ENCODE data around the gene CLPX.
"Not testable (repeated sequence)": the region's sequence is repeated elsewhere in the genome, so short reads cannot be mapped to it uniquely, and the experiment has no call there.

DNA sequence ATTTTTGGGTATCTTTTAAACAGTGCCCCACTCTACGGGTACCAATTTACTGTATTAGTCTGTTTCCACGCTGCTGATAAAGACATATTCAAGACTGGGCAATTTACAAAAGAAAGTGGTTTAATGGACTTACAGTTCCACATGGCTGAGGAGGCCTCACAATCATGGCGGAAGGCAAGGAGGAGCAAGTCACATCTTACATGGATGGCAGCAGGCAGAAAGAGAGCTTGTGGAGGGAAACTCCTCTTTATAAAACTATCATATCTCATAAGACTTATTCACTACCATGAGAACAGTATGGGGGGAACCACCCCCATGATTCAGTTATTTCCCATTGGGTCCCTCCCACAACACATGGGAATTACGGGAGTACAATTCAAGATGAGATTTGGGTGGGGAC, 47.2 kb downstream of the CLPX start:
- TF ChIP-seq, protein P1, sequence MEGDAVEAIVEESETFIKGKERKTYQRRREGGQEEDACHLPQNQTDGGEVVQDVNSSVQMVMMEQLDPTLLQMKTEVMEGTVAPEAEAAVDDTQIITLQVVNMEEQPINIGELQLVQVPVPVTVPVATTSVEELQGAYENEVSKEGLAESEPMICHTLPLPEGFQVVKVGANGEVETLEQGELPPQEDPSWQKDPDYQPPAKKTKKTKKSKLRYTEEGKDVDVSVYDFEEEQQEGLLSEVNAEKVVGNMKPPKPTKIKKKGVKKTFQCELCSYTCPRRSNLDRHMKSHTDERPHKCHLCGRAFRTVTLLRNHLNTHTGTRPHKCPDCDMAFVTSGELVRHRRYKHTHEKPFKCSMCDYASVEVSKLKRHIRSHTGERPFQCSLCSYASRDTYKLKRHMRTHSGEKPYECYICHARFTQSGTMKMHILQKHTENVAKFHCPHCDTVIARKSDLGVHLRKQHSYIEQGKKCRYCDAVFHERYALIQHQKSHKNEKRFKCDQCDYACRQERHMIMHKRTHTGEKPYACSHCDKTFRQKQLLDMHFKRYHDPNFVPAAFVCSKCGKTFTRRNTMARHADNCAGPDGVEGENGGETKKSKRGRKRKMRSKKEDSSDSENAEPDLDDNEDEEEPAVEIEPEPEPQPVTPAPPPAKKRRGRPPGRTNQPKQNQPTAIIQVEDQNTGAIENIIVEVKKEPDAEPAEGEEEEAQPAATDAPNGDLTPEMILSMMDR (IDR thresholded peaks at IDR 0.05): not testable (repeated sequence)
- not testable (repeated sequence) for TF ChIP-seq POLR2AphosphoS5, EP300 (IDR thresholded peaks at IDR 0.05)
